ENCODE results near the gene KRTAP10-1.

- TF ChIP-seq LCORL (IDR thresholded peaks at IDR 0.05) (no peak), LCORL (CRISPR knock-in tag; IDR thresholded peaks at IDR 0.05) (no peak), NFIC (IDR thresholded peaks at IDR 0.05; ENCODE audit: low read length) (no peak), PRDM15 (CRISPR knock-in tag; IDR thresholded peaks at IDR 0.05) (no peak), KDM6A (CRISPR knock-in tag; IDR thresholded peaks at IDR 0.05; ENCODE audit: low read depth) (no peak), CREB1 (IDR thresholded peaks at IDR 0.05) (no peak), CREB1 (CRISPR knock-in tag; IDR thresholded peaks at IDR 0.05) (no peak)
Measured at GRCh38 chr21:44507673-44508425, 32.1 kb downstream of the KRTAP10-1 start.

All from HepG2 (cell line).